Keratinocyte (primary cell): ENCODE measurements around the gene COL25A1.

ENCODE experiments used
- CTCF ChIP-seq, 3 experiments: IDR thresholded peaks in 1 of 3; conservative IDR thresholded peaks in 1 of 3; optimal IDR thresholded peaks in 1 of 3; 2 replicates in 2 of 3; 3 replicates in 1 of 3; pipeline versions ENCODE3 to v1.5.1; 2011; ENCODE audit warnings: low read length in 3 of 3, mild to moderate bottlenecking in 3 of 3, moderate library complexity in 2 of 3, control low read depth in 1 of 3, inconsistent platforms in 1 of 3; ENCODE audit not compliant: insufficient read depth in 2 of 3; ENCODE audit errors: extremely low read depth in 1 of 3
- EZH2 ChIP-seq: IDR thresholded peaks from one replicate; pipeline ENCODE4 v1.6.1; 2012; ENCODE audit warnings: inconsistent platforms, mild to moderate bottlenecking, low read length, moderate library complexity

- TF ChIP-seq CTCF (optimal IDR thresholded peaks at IDR 0.05 in 1 of 3, IDR thresholded peaks at IDR 0.05 in 1 of 3, conservative IDR thresholded peaks at IDR 0.05 in 1 of 3; ENCODE audit: extremely low read depth in 1 of 3, insufficient read depth in 2 of 3, low read length in 3 of 3) (no peak), EZH2 (no peak)
Measured at GRCh38 chr4:108868606-108869227, 433.7 kb downstream of the COL25A1 start.
